GM19099 (cell line): ENCODE measurements around the gene ZFP36.

ENCODE experiments used
- POLR2A ChIP-seq: IDR thresholded peaks from 3 replicates; pipeline ENCODE4 v1.6.1; 2011; ENCODE audit warnings: low read depth; ENCODE audit not compliant: insufficient read length; ENCODE audit errors: extremely low read depth

ZFP36 gene

GRCh38 chr19:39435499-39436349 lies 29.1 kb downstream of the ZFP36 start, which contains the start of gene RPS16:
Gene RPS16 (minus strand): TSS chr19:39435949. CDS start chr19:39435895, 54 bp downstream.
- TF ChIP-seq POLR2A = peak; percentile 99

DNA sequence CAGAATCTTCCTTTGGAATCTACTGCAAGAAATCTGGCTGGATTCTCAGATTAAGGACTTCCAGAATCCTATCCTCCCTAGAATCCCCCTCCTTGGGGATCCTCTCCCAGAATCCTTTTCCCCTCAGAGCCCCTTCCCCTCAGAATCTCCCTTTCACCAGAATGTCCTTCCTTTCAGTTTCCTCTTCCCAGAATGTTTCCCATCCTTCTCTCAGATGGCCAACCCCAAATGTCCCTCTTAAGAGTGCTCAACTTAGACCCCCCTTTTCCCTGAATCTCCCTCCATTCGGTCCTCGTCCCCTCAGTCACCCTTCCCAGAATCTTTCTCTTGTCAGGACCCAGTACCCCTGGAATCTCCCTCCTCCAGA lies 29.7 kb downstream of the ZFP36 start:
- no peak for TF ChIP-seq POLR2A

GRCh38 chr19:39438270-39438934 lies 31.8 kb downstream of the ZFP36 start:
- TF ChIP-seq POLR2A = no peak

GRCh38 chr19:39444598-39445195 lies 38.0 kb downstream of the ZFP36 start:
- no peak for TF ChIP-seq POLR2A

DNA sequence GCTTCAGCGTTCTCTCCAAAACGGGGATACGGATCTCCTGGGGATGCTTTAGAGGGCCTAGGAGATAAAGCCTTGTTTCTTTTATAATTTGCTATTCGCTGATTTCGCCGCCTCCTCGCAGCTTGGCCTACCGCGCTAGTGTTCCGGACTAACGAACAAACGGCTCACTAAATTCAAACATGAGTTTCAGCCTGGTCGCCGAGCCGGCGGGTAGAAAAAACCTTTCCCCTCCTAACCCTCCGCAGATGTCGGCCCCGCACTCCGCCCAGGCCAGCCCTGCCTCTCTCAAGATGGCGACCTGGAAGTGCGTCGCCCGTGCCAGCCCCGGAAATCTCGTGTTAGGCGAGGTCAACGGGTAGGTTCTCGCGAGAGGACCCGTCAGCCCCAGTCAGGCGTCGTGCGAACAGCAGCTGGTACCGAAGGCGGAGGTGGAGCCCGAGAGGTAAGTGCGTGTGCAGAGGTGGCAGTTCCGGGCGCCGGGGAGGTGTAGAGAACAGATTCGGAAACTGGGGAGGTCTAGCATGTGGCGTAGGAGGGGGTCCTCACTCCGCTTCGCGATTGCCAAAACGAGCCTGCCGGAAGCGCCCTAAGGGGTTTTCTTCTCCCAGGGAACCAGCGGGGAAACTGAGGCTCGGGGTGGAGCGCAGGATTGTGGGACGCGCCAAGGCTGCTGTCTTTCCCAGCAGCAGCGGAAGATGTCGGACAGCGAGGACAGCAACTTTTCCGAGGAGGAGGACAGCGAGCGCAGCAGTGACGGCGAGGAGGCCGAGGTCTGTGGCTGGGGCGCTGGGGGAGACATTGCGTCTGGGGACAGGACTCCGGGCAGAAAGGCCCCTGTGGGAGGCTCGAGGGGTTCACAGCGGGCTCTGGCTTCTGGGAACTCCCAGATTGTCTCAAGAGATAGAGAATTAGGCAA lies 38.8 kb downstream of the ZFP36 start, which contains the start of gene SUPT5H:
Gene SUPT5H (plus strand): TSS at position 387 of the 916 bp plus-strand sequence. CDS start 309 bp downstream, at position 696.
- TF ChIP-seq POLR2A = peak; percentile 92

DNA sequence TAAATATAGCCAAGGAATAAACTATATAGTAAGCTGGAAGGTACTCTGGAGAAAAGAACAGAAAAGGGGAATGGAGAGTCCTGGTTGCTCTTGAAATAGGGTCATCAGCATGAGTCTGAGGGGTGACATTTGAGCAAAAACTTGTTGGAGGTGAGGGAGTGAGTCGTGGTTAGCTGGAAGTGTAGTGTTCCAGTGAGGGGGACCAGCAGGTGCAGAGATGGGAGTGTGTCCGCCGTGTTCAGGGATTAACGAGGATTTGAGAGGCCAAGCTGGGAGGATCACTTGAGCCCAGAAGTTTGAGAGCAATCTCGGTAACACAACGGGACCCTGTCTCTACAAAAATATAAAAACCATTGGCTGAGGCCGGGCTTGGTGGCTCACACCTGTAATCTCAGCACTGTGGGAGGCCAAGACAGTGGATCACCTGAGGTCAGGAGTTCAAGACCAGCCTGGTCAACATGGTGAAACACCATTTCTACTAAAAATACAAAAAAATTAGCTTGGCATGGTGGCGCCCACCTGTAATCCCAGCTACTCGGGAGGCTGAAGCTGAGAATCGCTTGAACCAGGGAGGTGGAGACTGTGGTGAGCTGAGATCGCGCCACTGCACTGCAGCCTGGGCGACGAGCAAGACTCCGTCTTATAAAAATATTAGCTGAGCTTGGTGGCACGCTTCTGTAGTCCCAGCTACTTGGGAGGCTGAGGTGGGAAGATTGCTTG lies 39.9 kb downstream of the ZFP36 start:
- TF ChIP-seq POLR2A = no peak

DNA sequence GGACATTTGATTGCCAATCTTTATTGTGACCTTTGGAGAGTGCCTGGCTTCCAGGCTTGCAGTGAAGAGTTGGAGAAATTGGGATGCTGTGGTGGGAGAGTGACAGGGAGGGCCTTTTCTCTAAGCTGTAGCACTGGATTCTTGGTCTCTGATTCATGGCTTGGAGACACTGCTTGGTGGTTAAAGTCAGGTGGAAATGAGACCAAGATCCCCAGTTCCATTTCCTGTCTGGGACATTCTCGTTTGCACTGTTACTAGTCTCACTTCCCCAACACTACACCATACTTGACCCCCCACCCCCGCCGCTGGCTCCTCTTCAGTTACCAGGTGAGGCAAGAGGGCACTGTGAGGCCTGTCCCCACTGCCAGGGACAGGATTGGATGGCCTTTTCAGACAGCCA lies 41.6 kb downstream of the ZFP36 start:
- no peak for TF ChIP-seq POLR2A

GRCh38 chr19:39449116-39449797 lies 42.6 kb downstream of the ZFP36 start:
- TF ChIP-seq POLR2A = no peak
